DOHH2 (cell line): Measurements from ENCODE around the gene HOXB3.

Experiments used
- EZH2phosphoT487 ChIP-seq: fragments of 200-600 bp; sonication (generic); IDR thresholded peaks from 2 replicates; pipeline ENCODE4 v1.6.1; 2017; ENCODE audit warnings: borderline replicate concordance, mild to moderate bottlenecking, antibody characterized with exemption, low read length, moderate library complexity, mixed read lengths
- TF ChIP-seq, protein P1 (sequence below): fragments of 200-600 bp; sonication (generic); IDR thresholded peaks from one replicate; pipeline ENCODE4 v1.5.1; 2014; ENCODE audit warnings: antibody characterized with exemption, mild to moderate bottlenecking, low read depth, low read length; ENCODE audit not compliant: poor library complexity, severe bottlenecking

DNA sequence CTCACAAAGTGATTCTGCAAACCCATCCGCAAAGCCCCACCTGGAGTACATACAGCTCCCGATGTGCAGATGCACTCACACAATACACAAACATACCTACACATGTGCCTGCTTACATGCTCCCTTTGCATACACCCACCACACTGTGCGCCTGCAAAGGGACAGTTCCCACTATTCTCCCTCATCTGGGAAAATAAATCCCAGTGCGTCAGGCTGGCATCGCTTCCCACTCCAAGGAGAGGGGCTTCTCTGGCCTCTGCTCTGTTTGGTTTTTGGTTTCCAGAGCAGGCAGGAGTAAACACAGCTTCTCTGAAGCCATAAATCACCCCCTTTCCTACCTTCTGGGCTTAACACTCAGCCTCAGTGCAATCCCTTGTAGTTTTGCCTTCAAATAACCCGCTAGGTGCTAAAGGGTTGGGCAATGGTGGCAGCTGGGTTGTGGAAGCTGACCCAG lies 26.6 kb downstream of the HOXB3 start:
- TF ChIP-seq, protein P1, sequence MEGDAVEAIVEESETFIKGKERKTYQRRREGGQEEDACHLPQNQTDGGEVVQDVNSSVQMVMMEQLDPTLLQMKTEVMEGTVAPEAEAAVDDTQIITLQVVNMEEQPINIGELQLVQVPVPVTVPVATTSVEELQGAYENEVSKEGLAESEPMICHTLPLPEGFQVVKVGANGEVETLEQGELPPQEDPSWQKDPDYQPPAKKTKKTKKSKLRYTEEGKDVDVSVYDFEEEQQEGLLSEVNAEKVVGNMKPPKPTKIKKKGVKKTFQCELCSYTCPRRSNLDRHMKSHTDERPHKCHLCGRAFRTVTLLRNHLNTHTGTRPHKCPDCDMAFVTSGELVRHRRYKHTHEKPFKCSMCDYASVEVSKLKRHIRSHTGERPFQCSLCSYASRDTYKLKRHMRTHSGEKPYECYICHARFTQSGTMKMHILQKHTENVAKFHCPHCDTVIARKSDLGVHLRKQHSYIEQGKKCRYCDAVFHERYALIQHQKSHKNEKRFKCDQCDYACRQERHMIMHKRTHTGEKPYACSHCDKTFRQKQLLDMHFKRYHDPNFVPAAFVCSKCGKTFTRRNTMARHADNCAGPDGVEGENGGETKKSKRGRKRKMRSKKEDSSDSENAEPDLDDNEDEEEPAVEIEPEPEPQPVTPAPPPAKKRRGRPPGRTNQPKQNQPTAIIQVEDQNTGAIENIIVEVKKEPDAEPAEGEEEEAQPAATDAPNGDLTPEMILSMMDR: no peak
- no peak for TF ChIP-seq EZH2phosphoT487
